GM12872 (cell line): ENCODE results near the gene TRIM39.

Experiments
- CTCF ChIP-seq: IDR thresholded peaks from 3 replicates; pipeline ENCODE4 v1.5.1; 2011; ENCODE audit warnings: low read depth, mild to moderate bottlenecking, low read length, moderate library complexity; ENCODE audit not compliant: insufficient read depth

TRIM39 gene

DNA sequence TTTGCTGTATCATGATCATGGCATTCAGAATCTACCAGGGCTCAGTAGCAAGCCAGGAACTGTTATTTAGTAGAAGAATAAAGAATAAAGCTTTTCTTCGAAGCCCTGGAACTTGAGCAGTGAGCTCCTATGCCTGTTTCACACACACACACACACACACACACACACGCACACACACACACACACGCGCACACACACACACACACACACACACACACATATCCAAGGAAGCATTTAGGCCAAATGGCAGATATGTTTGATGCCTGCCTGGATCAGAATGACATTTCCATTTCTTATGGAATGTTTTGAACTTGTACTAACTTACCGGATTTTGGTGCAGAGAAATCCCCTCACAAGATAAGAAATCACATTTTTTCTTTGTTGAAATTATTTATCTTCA lies 53.7 kb downstream of the TRIM39 start:
- no peak for TF ChIP-seq CTCF

DNA sequence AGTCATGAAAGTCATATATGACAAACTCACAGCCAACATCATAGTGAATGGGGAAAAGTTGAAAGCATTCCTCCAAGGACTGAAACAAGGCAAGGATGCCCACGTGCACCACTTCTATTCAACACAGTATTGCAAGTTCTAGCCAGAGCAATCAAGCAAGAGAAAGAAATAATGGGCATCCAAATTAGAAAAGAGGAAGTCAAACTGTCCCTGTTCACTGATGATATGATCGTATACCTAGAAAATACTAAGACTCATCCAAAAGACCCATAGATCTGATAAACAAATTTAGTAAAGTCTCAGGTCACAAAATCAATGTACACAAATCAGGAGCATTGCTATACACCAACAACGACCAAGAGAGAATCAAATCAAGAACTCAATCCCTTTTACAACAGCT lies 59.4 kb downstream of the TRIM39 start:
- TF ChIP-seq CTCF: no peak

- TF ChIP-seq CTCF: no peak
Observed at GRCh38 chr6:30391240-30391639, 64.5 kb downstream of the TRIM39 start.
